HS-5 (cell line): Measurements from ENCODE around the gene SIGLEC12.
"Not testable (repeated sequence)": the region's sequence is repeated elsewhere in the genome, so short reads cannot be mapped to it uniquely, and the experiment has no call there.

ENCODE experiments used
- DNase-seq: peaks from one replicate; pipeline ENCODE4 v3.0.0-alpha.2; 2012; ENCODE audit warnings: low read depth

The SIGLEC12 gene

DNA sequence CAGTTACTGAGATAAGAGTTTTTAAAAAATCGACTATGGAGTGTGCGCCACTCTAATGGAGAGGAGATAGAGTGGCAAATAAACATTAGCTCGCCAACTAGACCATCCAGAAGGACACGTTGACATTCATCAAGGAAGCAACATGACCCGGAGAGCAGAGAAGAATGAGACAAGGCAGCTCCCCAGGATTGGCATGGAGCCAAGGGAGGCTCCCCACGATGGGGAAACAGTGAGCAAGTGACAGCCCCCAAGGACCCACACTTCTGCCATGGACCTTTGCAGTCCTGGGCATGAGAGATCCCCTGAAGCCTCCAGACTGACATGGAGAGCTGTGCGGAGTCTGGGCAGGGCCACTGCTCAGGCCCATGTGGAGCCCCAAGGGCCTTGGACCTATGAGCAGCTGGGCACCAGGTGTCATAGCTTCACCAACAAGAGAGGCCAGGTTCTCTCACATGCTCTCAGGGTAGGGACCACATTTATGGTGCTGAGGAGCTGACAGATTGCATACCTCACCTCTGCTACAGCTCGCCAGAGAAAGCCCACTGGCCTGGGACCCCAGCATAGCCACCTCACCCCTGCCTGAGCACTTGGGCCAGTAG lies 23.2 kb upstream of the SIGLEC12 start:
- DNase-seq: no peak

DNA sequence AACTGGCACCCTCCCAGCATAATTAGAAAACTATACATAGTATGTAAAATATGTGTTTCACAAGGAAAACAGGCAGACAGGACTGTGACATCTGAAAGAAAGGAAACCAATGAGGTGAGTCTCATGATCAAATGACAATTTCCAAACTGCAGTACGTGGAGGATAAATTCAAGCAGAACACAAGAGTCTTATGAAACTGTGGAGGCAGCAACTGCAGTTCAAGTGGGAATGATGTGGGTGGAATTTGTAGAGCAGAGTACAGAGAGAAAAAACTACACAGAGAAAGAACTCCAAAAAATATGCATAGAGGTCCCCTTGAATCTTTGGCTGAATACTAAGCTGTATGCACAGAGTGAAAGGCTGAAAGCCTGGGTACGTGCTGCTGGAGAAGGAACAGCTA lies 20.2 kb upstream of the SIGLEC12 start:
- DNase-seq: no peak

- DNase-seq: no peak
Observed at GRCh38 chr19:51521357-51521756, 19.8 kb upstream of the SIGLEC12 start.

DNA sequence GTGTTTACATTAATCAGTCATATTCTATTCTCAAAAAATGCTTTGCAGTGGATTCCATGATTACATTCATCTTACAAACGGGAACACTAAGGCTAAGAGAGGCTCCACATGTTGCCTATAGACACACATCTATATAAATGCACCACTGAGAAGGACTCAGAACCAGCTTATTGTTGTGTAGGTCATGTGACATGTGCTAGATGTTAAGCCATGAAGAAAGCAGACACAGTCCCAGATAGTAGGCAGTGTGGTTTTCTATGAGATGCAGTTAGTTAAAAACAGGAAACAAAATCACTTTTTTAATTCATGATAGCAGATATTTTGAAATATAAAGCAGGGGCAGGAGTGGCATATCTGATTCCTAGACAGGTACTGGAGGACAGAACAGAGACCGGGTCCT lies 19.1 kb upstream of the SIGLEC12 start:
- no peak for DNase-seq

GRCh38 chr19:51514866-51515481 lies 13.4 kb upstream of the SIGLEC12 start:
- peak; percentile 29 for DNase-seq

DNA sequence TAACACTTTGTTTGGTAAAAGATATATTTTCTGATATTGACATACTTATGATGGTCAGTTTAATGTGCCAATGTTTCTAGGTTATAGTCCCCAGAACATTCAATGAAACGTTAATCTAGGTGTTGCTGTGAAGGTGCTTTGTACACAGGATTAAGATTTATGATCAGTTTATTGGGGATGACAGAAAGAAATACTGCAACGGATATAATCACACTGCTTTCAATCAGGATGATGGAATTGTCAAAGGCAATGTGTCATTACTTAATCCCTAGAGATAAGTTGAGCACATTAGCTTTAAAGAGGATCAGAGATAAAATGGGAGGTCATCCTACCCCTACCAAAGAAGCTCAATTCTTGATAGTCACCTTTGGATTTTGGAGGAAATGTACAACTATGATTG lies 12.4 kb upstream of the SIGLEC12 start:
- no peak for DNase-seq

DNA sequence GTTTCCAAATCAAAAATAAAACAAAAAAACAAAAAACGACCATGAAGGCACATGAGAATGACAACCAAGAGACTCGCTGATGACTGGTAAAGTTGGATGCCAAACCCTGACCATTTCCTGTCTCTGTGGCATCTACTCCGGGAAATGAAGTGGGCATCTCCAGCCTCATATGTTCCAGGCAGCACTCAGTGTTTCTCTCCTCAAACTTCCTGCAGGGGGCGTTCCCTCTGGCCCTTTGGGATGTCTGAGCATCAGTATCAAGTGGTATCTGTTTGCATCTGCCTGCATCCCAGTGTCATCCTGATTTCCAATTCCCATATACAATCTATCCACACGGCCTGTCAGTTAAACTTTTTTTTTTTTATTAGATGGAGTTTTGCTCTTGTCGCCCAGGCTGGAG lies 9.8 kb upstream of the SIGLEC12 start:
- DNase-seq: no peak

DNA sequence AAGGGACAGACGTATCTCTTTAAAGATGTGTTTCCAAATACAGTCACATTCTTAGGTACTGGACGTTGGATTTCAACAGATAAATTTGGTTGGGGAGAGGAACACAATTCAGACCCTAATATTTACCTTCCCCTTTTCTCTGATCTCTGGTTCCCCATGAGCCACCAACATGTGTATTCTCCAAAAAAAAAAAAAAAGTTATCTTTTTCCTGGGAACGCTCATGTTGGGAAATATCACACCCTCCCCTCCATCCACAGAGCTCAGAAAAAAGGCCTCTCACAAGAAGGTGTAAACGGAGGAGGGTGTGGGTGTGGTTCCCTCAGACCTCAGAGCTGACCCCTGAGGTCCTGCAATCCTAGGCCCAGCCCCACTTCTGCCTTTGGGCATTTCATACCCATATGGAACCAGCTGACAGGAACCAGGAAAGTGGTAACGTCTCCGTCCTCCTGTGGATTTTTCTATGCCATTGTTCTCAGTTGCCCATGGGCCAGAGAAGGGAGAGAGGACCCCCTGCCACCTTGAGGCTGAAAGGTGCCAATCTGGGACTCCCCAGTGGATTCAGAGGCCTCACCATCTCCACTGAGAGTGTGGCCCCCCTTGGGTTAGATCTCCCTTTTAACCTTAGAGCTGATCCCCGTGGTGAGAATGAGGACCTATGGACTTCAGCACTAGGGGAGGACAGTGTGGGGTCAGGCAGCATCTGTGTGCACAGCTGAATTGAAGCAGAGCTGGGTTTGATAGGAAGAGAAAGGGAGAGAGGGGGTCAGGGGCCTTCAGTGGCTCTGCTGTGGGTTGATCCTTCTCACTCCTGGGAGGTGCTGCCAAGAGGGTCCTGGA lies 8.4 kb upstream of the SIGLEC12 start:
- DNase-seq: no peak

- no peak for DNase-seq
Observed at GRCh38 chr19:51508059-51508733, 6.6 kb upstream of the SIGLEC12 start.

DNA sequence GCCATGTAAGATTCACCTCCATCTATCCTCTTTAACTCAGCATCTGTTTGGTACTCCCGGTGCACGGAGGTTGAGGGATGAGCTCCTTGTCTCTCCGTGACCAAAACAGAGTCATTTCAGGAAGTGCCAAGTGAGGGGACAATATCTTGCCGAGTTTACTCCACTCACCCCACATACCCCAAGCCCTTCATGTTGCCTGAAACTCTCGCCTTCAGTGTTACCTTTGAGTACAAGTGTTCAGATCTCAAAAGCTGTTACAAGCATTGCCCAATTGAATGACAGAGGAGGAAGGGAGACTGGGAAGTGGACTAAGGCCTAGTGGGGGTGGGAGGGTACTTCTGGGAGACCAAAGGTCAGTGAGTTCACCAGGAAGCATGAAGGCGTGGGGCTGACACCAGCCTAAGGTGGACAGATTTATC lies 6.0 kb upstream of the SIGLEC12 start:
- DNase-seq: no peak

DNA sequence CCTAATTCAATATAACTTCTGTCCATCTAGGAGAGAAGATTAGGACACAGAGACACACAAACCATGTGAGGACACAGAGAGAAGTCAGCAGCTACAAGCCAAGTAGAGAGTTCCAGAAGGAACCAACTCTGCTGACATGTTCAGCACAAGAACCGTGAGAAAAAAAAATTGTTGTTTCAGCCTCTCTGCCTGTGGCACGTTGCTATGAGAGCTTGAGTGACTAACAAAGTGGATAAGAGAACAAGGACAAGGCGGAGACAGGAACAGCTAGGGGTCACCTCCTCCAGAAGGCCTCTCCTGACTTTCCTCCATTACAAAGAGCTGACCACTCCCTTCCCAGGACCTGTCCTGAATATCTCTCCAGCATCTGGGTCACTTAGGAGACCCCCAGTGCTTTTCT lies 5.6 kb upstream of the SIGLEC12 start:
- DNase-seq: no peak

- DNase-seq: no peak
Observed at GRCh38 chr19:51505904-51506303, 4.3 kb upstream of the SIGLEC12 start.

GRCh38 chr19:51503896-51504295 lies 2.3 kb upstream of the SIGLEC12 start:
- no peak for DNase-seq

DNA sequence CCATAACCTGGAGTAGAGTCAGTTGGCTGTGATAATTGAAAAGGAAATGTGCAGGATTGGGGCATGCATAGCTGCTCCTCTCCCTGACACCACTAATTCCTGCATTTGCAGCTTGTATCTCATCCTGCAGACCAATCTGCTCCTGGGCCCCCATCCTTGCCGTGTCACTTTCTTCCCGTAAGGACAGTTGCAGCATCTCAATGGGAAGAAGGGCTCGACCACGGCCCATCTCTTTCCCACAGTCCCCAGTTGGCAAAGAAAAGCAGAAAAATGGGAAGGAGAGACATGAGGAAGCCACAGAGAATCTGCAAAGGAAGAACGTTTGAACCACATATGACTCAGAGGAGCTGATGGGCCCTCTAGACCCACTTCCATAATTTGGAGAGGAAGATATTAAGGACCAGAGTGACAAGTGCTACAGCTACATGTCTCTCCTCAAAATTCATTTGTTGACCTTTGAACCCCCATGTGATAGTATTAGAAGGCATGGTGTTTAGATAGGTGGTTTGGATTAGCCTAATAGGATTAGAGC lies 1.8 kb upstream of the SIGLEC12 start:
- DNase-seq: no peak

DNA sequence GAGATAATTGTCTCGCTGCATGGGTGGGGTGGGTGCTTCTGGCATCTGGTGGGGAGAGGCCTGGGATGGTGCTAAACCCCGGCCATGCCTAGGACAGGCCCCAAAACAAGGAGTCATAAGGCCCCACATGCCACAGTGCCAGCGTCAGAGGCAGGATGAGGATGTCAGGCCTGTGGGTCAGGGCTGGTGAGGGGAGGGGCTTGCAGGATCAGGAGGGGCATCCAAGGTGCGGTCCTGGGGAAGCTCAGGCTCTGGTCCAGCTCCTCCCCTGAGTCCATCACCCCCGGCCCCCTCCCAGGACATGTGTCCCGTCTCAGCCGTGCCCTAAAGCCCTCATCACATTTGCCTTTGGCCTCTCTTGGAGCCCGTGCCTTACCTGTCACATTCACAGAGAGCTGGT lies 669 bp downstream of the SIGLEC12 start:
- DNase-seq: not testable (repeated sequence)

DNA sequence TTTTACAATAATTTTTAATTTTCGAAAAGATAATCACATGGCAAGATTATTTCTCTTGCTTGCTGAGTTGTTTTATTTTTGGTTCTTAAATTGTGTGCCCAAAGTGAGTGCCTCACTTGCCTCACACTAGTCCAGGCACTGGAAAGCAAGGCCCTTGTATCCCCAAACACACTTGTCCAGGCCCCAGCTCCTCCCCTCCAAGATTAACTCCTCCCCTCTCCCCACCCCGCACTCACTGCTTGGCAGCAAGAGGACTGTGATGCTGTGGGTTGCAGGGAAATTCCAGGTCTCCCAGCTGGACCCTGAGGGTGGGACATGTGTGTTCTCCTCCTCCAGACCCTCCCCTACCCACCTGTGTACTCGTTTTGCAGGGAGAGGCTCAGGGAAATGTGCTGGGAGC lies 3.9 kb downstream of the SIGLEC12 start:
- DNase-seq: no peak

DNA sequence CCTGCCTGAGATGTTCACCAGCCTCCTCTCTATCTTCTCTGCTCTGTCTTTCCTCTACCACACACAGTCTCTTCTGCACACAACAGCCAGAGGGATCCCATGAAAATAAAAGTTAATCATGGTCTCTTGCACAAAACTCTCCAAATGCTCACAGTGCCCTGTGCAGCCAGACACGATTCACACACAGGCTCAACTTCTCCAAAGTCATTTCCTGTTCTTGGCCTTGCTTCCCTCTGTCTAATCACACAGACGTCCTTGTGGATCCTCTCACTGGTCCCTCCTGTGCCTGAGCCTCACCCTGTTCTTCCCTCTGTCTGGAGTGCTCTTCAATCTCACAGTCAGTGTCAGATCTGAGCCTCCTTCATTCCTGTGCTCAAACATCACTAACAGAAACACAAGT lies 7.8 kb downstream of the SIGLEC12 start:
- no peak for DNase-seq

DNA sequence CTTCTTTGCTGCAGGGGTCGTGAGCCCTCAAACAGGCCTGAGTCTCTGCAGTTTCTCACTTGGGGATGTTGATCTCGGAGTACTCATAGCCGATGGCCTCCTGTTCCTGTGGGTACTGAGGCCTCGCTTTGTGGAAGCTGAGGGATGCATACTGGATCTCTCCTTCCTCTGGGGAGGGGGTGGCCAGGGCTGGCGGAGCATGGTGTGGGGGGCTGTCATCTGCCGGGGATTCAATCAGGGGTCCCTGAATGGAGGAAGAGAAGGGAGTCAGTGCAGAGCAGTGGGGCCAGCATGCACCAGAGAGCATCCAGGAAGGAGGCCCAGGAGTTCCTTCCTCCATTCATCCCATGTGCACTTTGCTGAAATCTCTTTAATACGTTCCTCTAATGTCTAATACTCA lies 10.0 kb downstream of the SIGLEC12 start:
- no peak for DNase-seq

DNA sequence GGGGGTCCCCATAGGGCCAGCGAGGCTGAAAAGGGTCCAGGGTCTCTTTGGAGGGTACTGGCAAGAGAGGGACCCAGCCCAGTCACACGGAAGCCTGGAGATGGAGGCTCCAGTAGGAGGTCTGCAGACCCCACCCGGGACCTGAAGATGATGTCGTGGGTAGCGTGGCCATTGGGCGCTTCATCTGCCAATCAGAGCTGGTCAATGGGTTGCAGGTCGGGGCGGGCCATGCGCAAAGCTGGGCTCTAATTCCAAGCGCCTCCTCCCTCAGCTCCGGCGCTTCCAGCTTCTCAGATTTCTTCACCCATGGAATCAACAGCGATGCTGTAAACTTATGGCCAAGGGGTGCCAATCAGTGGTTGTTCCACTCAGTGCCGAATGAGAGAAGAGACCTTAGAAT lies 10.9 kb downstream of the SIGLEC12 start:
- DNase-seq: no peak

DNA sequence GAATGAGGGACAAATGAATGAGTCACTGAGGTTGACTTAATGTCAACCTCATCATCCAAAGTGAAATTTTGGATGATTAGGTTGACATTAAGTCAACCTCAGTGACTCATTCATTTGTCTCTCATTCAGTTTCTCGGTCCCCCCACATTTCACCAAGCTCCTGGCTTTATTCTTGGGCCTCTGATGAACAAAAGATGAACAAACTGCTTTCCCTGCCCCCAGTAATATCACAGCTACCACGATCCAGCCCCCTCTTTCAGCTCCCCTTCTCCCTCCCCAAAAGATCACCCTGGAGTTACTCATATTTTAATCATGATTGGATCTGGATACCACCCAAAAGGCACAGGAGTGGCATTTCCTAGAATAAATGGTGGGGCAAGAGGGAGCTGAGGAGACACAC lies 12.5 kb downstream of the SIGLEC12 start:
- no peak for DNase-seq

GRCh38 chr19:51488491-51488890 lies 13.1 kb downstream of the SIGLEC12 start:
- no peak for DNase-seq

DNA sequence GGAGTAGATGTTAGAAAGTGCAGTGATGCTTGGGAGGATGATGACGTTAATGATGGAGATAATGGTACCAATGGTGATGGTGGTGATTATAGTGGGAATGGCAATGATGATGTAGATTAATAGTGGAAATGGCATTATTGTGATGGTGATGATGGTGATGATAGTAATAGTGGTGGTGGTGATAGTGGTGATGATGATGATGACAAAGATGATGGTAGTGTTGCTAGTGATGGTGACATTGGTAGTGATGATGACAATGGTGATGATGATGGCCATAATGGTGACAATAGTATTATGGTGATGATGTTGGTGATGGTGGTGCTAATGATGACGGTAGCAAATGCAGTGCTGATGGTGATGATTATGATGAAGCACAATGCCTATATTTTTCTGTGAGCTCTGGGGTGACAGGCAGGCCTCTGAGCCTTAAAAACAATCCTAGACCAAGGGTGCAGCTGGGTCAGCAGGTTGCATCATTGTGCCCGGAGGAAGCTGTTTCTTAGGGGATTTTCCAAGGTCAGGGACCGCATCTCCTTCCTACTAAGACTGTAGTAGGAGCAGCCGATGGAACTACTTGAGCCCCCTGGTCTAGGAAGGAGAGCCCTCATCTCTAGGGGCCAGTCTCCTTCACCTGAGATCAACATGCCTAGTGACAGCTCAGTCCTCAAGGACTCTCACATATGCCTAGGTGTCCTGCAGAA lies 15.5 kb downstream of the SIGLEC12 start:
- DNase-seq: no peak
